ENCODE results near the gene LRFN5. TPM values are rescaled to one million over a fixed set of nuclear protein-coding genes. Genes with fewer than 3 reads are reported as not detected.
A peak's percentile ranks its signal among the peaks of the same experiment; 100 is the strongest.

LRFN5 gene
- total RNA-seq, 1 experiment from 2014 or later = 15.8 TPM

GRCh38 chr14:41568979-41569378, 37.7 kb upstream of the LRFN5 start:
- no peak overlapping the region; the same call in 1 of the 2 replicates for H3K27ac Mint-ChIP-seq
- H3K9me3 Mint-ChIP-seq = peaks cover 27% of the 10 kb centered on the region
- no peak for TF ChIP-seq ARID4B (CRISPR knock-in tag; IDR thresholded peaks at IDR 0.05; ENCODE audit: borderline replicate concordance)
- no peak for TF ChIP-seq ELF4 (CRISPR knock-in tag; IDR thresholded peaks at IDR 0.05; ENCODE audit: low read depth)
- TF ChIP-seq RORB (CRISPR knock-in tag; IDR thresholded peaks at IDR 0.05) = no peak
- TF ChIP-seq CBFB (CRISPR knock-in tag; IDR thresholded peaks at IDR 0.05; ENCODE audit: low read depth) = no peak
- TF ChIP-seq, protein P1, sequence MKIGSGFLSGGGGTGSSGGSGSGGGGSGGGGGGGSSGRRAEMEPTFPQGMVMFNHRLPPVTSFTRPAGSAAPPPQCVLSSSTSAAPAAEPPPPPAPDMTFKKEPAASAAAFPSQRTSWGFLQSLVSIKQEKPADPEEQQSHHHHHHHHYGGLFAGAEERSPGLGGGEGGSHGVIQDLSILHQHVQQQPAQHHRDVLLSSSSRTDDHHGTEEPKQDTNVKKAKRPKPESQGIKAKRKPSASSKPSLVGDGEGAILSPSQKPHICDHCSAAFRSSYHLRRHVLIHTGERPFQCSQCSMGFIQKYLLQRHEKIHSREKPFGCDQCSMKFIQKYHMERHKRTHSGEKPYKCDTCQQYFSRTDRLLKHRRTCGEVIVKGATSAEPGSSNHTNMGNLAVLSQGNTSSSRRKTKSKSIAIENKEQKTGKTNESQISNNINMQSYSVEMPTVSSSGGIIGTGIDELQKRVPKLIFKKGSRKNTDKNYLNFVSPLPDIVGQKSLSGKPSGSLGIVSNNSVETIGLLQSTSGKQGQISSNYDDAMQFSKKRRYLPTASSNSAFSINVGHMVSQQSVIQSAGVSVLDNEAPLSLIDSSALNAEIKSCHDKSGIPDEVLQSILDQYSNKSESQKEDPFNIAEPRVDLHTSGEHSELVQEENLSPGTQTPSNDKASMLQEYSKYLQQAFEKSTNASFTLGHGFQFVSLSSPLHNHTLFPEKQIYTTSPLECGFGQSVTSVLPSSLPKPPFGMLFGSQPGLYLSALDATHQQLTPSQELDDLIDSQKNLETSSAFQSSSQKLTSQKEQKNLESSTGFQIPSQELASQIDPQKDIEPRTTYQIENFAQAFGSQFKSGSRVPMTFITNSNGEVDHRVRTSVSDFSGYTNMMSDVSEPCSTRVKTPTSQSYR (CRISPR knock-in tag; IDR thresholded peaks at IDR 0.05) = no peak
- TF ChIP-seq NFYB (CRISPR knock-in tag; conservative IDR thresholded peaks at IDR 0.05; ENCODE audit: low read depth) = no peak
- TF ChIP-seq, protein P2, sequence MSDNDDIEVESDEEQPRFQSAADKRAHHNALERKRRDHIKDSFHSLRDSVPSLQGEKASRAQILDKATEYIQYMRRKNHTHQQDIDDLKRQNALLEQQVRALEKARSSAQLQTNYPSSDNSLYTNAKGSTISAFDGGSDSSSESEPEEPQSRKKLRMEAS (CRISPR knock-in tag; IDR thresholded peaks at IDR 0.05) = no peak
- TF ChIP-seq AFF4 (CRISPR knock-in tag; IDR thresholded peaks at IDR 0.05; ENCODE audit: borderline replicate concordance) = no peak
- TF ChIP-seq FOXP1 (CRISPR knock-in tag; IDR thresholded peaks at IDR 0.05; ENCODE audit: borderline replicate concordance) = no peak
- TF ChIP-seq TEAD1 (CRISPR knock-in tag; IDR thresholded peaks at IDR 0.05) = no peak
- no peak for TF ChIP-seq EMX1 (CRISPR knock-in tag; IDR thresholded peaks at IDR 0.05)
- H3K4me1 Mint-ChIP-seq = peaks cover 16% of the 10 kb centered on the region
- H3K27me3 Mint-ChIP-seq (ENCODE audit: low read depth) = peaks cover 3% of the 10 kb centered on the region; the same call in 1 of the 2 replicates
- H3K4me3 Mint-ChIP-seq = no peak overlapping the region
- H3K36me3 Mint-ChIP-seq = peaks cover 20% of the 10 kb centered on the region
- ATAC-seq (no peak), DNase-seq (ENCODE audit: low spot score) (no peak)
- POLR2A ChIA-PET = no interaction called here
- CTCF ChIA-PET = no interaction called here

- Mint-ChIP-seq H3K4me3 (no peak overlapping the region), H3K27ac (peak overlapping the region; percentile 94), H3K36me3 (peaks cover 20% of the 10 kb centered on the region), H3K4me1 (peaks cover 16% of the 10 kb centered on the region), H3K27me3 (ENCODE audit: low read depth) (peaks cover 3% of the 10 kb centered on the region; the same call in 1 of the 2 replicates), H3K9me3 (peaks cover 27% of the 10 kb centered on the region)
- ChIA-PET CTCF (interaction anchor here (1.5 kb wide), 1 partner anchor 31 kb away, joined by 6 read pairs; no protein-coding TSS in a partner anchor), POLR2A (no interaction called here)
- DNase-seq (ENCODE audit: low spot score) (no peak), ATAC-seq (peak; percentile 75)
- TF ChIP-seq, protein P3, sequence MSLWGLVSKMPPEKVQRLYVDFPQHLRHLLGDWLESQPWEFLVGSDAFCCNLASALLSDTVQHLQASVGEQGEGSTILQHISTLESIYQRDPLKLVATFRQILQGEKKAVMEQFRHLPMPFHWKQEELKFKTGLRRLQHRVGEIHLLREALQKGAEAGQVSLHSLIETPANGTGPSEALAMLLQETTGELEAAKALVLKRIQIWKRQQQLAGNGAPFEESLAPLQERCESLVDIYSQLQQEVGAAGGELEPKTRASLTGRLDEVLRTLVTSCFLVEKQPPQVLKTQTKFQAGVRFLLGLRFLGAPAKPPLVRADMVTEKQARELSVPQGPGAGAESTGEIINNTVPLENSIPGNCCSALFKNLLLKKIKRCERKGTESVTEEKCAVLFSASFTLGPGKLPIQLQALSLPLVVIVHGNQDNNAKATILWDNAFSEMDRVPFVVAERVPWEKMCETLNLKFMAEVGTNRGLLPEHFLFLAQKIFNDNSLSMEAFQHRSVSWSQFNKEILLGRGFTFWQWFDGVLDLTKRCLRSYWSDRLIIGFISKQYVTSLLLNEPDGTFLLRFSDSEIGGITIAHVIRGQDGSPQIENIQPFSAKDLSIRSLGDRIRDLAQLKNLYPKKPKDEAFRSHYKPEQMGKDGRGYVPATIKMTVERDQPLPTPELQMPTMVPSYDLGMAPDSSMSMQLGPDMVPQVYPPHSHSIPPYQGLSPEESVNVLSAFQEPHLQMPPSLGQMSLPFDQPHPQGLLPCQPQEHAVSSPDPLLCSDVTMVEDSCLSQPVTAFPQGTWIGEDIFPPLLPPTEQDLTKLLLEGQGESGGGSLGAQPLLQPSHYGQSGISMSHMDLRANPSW (CRISPR knock-in tag; conservative IDR thresholded peaks at IDR 0.05; ENCODE audit: low read depth) = no peak
- TF ChIP-seq FOXK1 (CRISPR knock-in tag; IDR thresholded peaks at IDR 0.05) (no peak), ZMAT4 (CRISPR knock-in tag; IDR thresholded peaks at IDR 0.05) (no peak), SMAD3 (CRISPR knock-in tag; IDR thresholded peaks at IDR 0.05; ENCODE audit: borderline replicate concordance) (no peak), PRRX2 (CRISPR knock-in tag; IDR thresholded peaks at IDR 0.05) (no peak), GTF2I (CRISPR knock-in tag; conservative IDR thresholded peaks at IDR 0.05) (no peak)
- TF ChIP-seq, protein P4, sequence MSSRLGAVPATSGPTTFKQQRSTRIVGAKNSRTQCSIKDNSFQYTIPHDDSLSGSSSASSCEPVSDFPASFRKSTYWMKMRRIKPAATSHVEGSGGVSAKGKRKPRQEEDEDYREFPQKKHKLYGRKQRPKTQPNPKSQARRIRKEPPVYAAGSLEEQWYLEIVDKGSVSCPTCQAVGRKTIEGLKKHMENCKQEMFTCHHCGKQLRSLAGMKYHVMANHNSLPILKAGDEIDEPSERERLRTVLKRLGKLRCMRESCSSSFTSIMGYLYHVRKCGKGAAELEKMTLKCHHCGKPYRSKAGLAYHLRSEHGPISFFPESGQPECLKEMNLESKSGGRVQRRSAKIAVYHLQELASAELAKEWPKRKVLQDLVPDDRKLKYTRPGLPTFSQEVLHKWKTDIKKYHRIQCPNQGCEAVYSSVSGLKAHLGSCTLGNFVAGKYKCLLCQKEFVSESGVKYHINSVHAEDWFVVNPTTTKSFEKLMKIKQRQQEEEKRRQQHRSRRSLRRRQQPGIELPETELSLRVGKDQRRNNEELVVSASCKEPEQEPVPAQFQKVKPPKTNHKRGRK (CRISPR knock-in tag; IDR thresholded peaks at IDR 0.05; ENCODE audit: borderline replicate concordance) = no peak
Observed at GRCh38 chr14:41570415-41571155, 36.1 kb upstream of the LRFN5 start.
